GM10266 (cell line): ENCODE data around the gene SGPP1.
"Not testable (repeated sequence)": the region's sequence is repeated elsewhere in the genome, so short reads cannot be mapped to it uniquely, and the experiment has no call there.

Experiments
- DNase-seq: peaks from one replicate; pipeline ENCODE4 v3.0.0; 2012; ENCODE audit errors: extremely low spot score
- TF ChIP-seq, protein P1 (sequence below): IDR thresholded peaks from 2 replicates; pipeline ENCODE4 v1.5.1; 2012; ENCODE audit warnings: mild to moderate bottlenecking, low read depth; ENCODE audit not compliant: control insufficient read depth, insufficient read depth; ENCODE audit errors: missing control alignments

SGPP1 gene

DNA sequence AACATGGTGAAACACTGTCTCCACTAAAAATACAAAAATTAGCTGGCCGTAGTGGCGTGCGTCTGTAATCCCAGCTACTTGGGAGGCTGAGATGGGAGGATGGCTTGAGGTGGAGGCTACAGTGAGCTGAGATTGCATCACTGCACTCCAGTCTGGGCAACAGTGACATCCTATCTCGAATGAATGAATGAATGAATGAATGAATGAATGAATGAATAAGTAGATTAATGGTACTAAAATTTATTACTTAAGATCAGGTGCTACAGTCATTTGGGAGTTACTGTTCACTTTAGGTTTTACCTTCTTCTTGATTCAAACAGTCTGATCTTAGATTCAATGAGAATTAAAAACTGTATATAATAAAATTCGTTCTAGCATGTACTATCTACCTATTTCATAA, 54.6 kb downstream of the SGPP1 start:
- TF ChIP-seq, protein P1, sequence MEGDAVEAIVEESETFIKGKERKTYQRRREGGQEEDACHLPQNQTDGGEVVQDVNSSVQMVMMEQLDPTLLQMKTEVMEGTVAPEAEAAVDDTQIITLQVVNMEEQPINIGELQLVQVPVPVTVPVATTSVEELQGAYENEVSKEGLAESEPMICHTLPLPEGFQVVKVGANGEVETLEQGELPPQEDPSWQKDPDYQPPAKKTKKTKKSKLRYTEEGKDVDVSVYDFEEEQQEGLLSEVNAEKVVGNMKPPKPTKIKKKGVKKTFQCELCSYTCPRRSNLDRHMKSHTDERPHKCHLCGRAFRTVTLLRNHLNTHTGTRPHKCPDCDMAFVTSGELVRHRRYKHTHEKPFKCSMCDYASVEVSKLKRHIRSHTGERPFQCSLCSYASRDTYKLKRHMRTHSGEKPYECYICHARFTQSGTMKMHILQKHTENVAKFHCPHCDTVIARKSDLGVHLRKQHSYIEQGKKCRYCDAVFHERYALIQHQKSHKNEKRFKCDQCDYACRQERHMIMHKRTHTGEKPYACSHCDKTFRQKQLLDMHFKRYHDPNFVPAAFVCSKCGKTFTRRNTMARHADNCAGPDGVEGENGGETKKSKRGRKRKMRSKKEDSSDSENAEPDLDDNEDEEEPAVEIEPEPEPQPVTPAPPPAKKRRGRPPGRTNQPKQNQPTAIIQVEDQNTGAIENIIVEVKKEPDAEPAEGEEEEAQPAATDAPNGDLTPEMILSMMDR: no peak
- no peak for DNase-seq

DNA sequence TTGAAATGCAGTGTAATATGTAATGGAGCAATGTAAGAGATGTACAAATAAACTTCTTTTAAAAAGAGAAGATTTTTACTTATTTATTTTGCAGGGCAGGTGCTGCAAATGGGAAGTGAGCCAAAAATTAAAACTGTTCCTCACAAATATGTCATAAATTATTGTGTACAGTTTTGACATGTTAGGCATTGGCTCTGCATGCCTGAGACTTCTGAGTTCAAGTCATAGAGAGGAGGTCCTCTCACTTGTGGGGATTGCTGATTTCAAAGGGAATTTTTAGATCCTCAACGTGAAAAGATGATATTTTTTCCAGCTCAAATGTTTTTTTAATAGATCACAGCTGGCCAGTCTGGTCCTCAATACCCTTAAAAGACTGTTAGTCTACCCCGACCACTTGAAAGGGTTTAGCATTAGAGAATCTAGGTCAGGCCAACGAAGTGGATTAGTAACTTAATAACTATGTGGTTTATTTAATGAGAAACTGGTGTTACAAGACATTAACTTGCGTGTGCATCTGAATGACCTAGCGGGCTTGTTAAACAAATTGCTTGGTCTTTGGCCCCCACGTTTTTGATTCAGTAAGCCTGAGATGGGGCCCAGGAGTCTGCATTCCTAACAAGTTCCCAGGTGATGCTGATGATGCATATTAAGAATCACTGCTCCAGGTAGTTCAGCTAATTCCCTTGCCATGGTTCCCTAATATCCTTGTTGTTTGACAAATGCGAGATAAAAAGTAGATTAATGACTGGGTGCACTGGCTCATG, 55.3 kb downstream of the SGPP1 start:
- TF ChIP-seq, protein P1: no peak
- no peak for DNase-seq

DNA sequence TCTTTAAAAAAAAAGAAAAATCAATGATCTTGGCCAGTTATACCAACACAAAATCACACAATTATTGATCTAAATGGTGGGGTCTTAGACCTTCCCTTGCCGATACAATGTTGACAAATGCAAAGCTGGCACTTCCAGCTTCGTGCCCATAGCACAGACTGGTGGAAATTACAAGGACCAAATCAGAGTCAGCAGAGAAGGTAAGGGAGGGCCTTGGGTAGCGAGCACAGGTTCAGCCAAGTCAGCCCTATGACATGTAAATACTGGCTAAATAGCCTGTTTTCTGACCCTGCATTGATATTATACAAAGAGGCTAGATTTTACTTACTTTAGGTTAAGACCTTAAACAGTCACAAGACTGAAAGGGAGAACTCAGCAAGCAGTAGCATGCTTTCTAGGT, 55.9 kb downstream of the SGPP1 start:
- no peak for DNase-seq
- TF ChIP-seq, protein P1: no peak

DNA sequence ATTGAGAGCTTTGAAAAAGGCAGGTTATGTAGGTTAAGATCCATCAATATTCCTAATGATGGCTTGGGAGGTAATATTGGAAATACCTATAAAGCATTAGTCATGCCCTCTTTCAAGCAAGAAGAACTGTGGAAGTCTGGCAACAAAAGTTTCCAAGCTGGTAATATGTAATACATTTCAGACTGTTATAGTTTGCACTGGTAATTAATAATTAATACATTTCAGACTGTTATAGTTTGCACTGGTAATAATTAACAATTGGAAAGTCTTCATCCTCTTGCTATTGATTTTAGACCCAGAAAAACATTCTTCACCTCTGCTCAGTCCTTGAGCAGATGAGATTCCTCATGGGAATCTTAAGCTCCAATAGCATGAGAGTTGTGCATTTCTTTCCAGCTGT, 57.2 kb downstream of the SGPP1 start:
- DNase-seq: no peak

DNA sequence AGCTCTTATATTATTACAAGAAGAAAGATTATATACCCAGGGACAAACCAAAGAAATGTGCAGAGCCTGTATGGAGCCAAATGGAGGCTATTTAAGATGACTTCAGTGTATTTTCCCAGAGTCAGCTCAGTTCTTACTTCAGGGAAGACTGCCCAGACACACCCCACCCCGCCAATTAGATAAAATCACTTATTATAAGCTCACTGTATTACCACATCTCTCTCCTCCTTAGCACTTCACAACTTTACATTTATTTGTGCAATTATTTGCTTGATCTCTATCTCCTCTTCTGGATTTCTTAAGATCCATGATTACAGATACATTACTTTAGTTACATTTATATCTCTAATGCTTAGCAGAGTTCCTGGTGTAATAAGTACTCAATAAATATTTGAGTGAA, 61.5 kb downstream of the SGPP1 start:
- DNase-seq: no peak
- TF ChIP-seq, protein P1: no peak

More for the DNA sequence above, 57.2 kb downstream of the SGPP1 start:
- TF ChIP-seq, protein P1: no peak

DNA sequence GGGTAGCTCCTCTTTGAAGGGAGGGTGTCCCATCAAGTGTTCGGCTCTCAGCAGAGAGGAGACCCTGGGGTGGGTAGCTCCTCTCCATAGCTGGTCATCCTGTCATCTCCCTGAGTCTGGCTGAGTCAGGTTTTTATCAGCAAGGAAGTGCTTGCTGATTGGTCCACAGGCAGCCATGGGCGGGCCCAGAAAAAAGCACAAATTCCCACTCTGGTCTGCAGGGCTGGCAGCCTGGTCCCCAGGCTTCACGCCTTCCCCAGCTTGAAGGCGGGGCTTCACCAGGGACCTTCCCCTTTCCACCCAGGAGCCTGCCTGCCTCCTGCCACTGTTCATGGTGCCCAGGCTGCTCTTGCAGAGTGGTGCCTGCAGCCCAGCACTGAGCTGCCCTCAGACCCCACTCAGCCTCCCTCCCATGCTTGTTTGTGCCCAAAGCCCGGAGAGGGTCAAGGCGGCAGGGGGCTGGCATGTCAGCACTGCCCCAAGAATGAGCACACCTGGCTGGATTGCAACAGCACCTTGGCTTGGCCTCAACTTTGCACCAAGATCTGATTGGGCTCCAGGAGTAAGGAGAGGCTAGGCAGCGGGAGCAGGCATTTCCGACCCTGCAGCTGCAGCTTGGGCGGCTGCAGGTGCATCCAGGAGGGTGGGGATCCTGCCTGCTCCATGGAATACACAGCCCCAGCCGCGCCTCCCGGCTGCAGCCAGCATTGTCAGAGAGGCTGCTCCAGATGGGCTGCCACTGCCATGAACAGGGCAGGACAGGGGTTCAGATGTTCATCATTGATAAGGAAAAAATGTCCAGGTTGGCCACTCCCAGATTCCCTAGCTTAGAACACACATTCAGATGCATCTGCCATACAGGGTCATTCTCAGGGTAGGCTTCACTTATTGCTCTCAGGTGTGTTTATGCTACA, 64.2 kb downstream of the SGPP1 start:
- no peak for DNase-seq
- TF ChIP-seq, protein P1: no peak

DNA sequence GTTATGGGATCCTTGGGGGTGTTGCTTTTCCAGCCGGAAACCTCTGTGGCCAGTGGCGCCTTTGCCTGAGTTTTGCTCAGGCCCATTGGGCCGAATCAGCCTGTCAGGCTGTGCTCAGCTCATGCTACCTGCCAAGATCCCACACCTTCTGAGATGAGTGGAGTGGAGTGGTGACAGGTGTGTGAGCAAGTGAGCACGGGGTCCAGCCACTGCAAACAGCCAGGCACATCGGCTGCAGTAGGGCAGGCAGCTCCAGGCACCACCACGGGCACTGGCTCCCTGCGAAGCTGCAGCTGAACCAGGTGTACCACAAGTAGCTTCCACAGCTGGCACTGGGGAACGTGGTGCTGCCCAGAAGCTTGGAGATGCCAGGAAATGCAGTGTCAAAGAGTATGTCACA, 65.1 kb downstream of the SGPP1 start:
- TF ChIP-seq, protein P1: no peak
- no peak for DNase-seq

DNA sequence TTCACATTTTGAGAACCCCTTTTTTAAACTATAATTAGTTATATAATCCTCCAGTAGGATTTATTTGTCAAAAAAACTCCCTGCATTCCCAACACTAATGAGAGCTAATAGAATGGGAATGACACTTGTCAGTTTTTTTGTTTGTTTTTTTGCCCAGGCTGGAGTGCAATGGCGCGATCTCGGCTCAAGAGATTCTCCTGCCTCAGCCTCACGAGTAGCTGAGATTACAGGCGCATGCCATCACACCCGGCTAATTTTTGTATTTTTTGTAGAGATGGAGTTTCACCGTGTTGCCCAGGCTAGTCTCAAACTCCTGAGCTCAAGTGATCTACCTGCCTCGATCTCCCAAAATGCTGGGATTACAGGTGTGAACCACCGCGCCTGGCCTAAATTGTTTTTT, 66.0 kb downstream of the SGPP1 start:
- not testable (repeated sequence) for DNase-seq
